T1000 (cell line): ENCODE results near the gene ITPKB.

ENCODE experiments used
- DNase-seq: peaks from one replicate; lab custom pipeline; 2025; ENCODE audit warnings: mixed read lengths; lab: John Stamatoyannopoulos, UW

ITPKB gene

DNA sequence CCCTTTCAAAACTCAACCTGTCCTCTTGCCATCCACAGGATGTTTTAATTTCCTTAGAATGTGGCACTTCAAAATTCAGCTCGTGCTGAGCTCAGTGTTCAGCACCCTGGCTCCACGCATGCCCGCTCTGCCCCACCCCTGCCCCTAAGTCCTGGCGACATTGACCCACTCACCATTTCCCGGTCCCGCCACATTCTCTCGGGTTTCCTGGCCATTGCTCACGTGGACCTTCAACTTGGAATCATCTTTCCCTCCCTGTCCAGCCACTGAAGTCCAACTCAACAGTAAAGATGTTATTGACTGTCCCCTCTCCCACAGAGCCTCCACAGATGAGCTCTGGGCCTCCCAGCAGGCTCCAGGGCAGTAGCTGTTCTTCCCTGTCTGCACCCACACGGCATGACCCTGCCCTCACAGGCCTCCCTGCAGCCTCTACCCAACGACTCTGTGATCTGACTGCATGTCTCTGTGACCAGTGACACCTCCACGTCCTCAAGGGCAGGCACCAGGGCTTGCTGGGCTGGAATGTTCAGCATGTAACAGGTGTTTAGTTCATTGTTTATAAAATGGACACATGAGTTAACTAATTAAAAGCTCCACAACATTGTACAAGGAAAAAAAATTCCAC, 53.8 kb downstream of the ITPKB start:
- no peak for DNase-seq

DNA sequence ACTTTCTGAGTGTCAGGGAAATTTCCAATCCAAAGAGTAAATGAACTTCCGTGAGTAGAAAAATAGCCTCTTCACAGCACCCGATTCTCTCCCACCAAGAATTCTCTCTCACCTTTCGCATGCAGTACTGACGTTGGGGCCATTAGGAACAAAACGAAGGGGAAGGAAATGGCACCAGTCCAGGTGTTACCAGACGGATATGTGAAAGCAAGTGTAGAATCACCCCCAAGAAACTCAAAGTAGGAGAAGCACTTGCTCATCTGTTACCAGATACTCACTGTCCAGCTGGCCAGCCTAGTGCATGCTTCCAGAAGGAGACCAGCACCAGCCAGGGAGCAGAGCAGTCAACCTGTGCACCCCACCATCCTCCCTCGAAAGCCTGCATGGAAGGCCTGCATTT, 55.1 kb downstream of the ITPKB start:
- DNase-seq = no peak

DNA sequence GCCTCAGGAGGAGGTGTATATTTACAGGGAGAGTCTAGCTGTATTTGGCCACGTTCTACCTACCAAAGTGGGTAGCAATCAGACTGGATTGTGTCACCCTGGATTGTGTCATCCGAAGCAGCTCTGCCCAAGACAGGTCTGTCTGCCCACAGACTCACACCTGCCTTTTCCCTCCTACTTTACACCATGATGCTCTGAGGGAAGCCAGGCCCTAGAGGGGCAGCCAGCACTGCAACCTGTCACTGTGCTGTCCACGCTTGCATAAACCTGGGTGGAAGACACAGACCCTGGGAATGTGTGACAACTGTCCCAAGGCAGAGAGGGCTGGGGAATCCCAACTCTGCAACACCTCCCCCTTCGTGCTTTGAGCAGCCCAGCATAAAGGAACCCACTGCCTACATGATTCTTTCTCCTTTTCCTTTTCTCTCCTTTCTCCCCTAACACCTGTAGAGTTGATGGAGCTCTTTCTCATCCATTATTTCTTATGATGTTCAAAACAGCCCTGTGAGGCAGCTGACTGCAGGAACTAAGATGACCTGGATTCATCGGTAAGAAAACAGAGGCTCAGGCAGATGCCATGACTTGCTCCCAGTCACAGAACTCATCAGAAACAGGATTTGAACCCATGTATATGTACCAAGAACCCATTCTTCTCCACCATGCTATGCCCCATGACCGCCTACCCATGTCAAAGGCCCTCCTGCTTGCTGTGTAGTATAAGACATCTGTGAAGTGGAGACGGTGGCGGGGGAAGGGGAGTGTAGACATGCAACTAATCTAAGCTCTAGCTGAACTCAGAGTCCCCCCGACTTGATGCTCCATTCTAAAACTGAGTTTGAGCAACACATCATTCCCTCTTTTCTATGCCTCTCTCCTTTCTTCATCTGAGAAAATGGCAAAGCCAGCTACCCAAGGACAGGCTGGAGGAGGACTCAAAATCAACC, 55.9 kb downstream of the ITPKB start:
- DNase-seq = no peak

DNA sequence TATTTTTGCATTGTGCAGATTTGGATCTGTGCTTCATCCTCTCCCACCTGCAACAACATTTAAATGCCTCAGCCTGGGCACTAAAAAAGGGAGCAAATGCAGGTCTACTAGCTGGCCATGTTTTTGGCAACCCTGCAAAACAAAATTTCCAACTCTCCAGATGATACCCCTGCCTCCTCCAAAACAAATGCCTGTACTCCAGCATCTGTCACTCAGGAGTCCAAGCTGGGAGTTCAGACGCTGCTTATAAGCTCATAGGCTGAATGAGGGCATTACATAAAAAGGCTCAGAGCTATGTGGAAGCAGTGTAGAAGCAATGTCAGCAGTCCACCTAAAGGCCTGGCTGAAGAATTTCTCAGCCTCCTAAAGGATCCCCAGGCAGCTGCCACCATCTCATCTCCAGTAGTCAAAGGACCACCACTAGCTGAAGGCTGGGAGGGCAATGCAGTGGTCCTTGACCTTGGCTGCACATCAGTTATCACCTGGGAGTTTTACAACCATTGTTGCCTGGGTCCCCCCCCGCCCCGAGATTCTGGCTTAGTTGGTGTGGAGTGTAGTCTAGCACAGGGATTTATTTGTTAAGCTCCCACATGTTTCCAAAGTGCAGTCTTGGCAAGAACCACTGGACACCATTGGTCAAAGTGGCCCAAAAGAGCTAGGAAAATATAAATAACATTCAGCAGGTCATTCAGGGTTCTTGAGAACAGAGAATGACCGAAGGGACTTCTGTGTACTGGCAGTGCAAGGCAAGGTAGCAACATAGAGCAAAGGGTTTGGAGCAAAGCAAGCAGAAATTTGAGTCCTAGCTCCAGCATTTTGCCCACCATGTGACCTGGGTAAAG, 57.2 kb downstream of the ITPKB start:
- DNase-seq = no peak

- no peak for DNase-seq
Measured at GRCh38 chr1:226680653-226681052, 58.4 kb downstream of the ITPKB start.

GRCh38 chr1:226679853-226680516, 59.1 kb downstream of the ITPKB start:
- no peak for DNase-seq

GRCh38 chr1:226679262-226679661, 59.8 kb downstream of the ITPKB start:
- DNase-seq = no peak

- no peak for DNase-seq
Measured at GRCh38 chr1:226678701-226679100, 60.4 kb downstream of the ITPKB start.

- DNase-seq = no peak
Measured at GRCh38 chr1:226678251-226678650, 60.8 kb downstream of the ITPKB start.

- no peak for DNase-seq
Measured at GRCh38 chr1:226677027-226678020, 61.8 kb downstream of the ITPKB start.

GRCh38 chr1:226676381-226676780, 62.7 kb downstream of the ITPKB start:
- DNase-seq = no peak

DNA sequence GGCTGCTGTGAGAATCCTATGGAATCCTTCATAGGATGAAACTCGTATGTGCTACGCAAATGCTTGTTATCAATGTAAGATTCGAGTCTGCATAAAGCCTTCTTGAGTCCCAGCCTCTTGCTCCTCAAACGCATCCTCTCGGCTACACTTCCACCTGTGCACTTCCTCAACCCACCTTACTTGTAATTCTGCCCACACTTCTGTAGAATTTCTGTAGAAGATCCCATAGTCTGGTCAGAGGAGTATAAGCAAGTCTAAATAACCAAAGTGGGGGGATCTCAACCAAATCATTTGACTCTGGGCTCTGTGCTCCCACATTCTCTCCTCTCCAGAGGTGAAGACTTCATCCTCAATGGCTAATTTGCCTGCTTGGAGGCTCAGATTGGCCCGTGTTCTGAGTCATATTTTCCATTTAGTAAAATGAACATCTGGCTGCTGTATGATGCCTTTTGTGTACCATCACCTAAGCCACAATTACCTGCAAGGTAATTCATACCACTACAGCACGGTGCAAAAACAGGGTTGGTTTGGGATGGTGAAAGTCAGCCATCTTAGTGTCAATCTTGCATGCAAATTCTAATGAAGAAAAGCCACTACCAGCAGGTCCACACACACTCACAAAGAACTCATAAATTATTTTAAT, 63.2 kb downstream of the ITPKB start:
- DNase-seq = no peak

GRCh38 chr1:226674892-226675714, 64.0 kb downstream of the ITPKB start:
- DNase-seq = no peak

GRCh38 chr1:226672339-226672762, 66.7 kb downstream of the ITPKB start:
- DNase-seq = no peak

- no peak for DNase-seq
Measured at GRCh38 chr1:226671277-226671676, 67.8 kb downstream of the ITPKB start.

GRCh38 chr1:226670073-226670472, 69.0 kb downstream of the ITPKB start:
- no peak for DNase-seq

- DNase-seq = no peak
Measured at GRCh38 chr1:226668173-226668560, 70.9 kb downstream of the ITPKB start.

- no peak for DNase-seq
Measured at GRCh38 chr1:226666692-226667091, 72.4 kb downstream of the ITPKB start.

- no peak for DNase-seq
Measured at GRCh38 chr1:226666164-226666506, 72.9 kb downstream of the ITPKB start.
